Vagina (tissue), 2 donors: Measurements from ENCODE around the gene THTPA. TPM values are rescaled to one million over a fixed set of nuclear protein-coding genes. Genes with fewer than 3 reads are reported as not detected.
"Not testable (repeated sequence)": the region's sequence is repeated elsewhere in the genome, so short reads cannot be mapped to it uniquely, and the experiment has no call there.

Experiments
- DNase-seq, 2 donors: peaks; one replicate each; pipeline ENCODE4 v3.0.0-alpha.2; 2017; ENCODE audit errors: extremely low spot score in 2 of 2
- H3K27ac ChIP-seq: fragments of 200-600 bp; sonication (generic); one replicate; pipeline ENCODE4 v1.5.1; 2019
- H3K27me3 ChIP-seq: fragments of 200-600 bp; sonication (generic); one replicate; pipeline ENCODE4 v1.5.1; 2019
- H3K36me3 ChIP-seq, 2 donors: fragments of 200-600 bp; sonication (generic); one replicate each; pipeline ENCODE4 v1.5.1; 2017 to 2019
- H3K4me1 ChIP-seq: fragments of 200-600 bp; sonication (generic); one replicate; pipeline ENCODE4 v1.5.1; 2019
- H3K4me3 ChIP-seq, 2 donors: fragments of 200-600 bp; sonication (generic); 1 replicate in 1 of 2; 2 replicates in 1 of 2; pipeline ENCODE4 v1.5.1; 2016 to 2019
- H3K9me3 ChIP-seq: fragments of 200-600 bp; sonication (generic); one replicate; pipeline ENCODE4 v1.5.1; 2019
- CTCF ChIP-seq, 3 experiments: fragments of 450-650 bp in 2 of 3; fragments of 200-600 bp in 1 of 3; sonication (generic) in 1 of 3; IDR thresholded peaks; one replicate each; pipeline ENCODE4 v1.5.1; 2017 to 2019; ENCODE audit warnings: antibody characterized with exemption in 3 of 3, mild to moderate bottlenecking in 2 of 3, moderate library complexity in 2 of 3
- POLR2A ChIP-seq, 2 donors: fragments of 450-650 bp; IDR thresholded peaks; one replicate each; pipeline ENCODE4 v1.6.1; 2017; ENCODE audit warnings: antibody characterized with exemption in 2 of 2, mild to moderate bottlenecking in 2 of 2, moderate library complexity in 2 of 2
- POLR2AphosphoS5 ChIP-seq, 2 donors: sonication (generic); formaldehyde crosslinking; IDR thresholded peaks; one replicate each; pipeline ENCODE4 v1.9.0; 2017; ENCODE audit warnings: antibody characterized with exemption in 2 of 2, mild to moderate bottlenecking in 2 of 2, low read depth in 1 of 2; ENCODE audit not compliant: insufficient read depth in 1 of 2
- intact Hi-C: fragments of 100-400 bp; cut with DNase I; formaldehyde crosslinking; loops from one replicate; pipeline ENCODE4 v1.15.1; 2023
- total RNA-seq: library from RNA; depleted of rRNA; stranded (reverse); fragments of >200 nt; gene quantifications from one replicate; pipeline ENCODE4 v1.2.3, GENCODE V29; 2016

The THTPA gene
- total RNA-seq, 1 donor from 2014 or later, result 15.0 TPM

- DNase-seq, result no peak
- TF ChIP-seq POLR2A (IDR thresholded peaks at IDR 0.05) (no peak), POLR2AphosphoS5 (IDR thresholded peaks at IDR 0.05; ENCODE audit: insufficient read depth in 1 of 2, low read depth in 1 of 2) (no peak), CTCF (IDR thresholded peaks at IDR 0.05) (no peak)
- H3K4me3 ChIP-seq, result no peak overlapping the region
- no peaks in the 10 kb centered on the region for H3K27me3 ChIP-seq
- no peaks in the 10 kb centered on the region for H3K36me3 ChIP-seq
- H3K9me3 ChIP-seq, result no peaks in the 10 kb centered on the region
- intact Hi-C loops, result no loop called here
- H3K27ac ChIP-seq, result no peak overlapping the region
- no peaks in the 10 kb centered on the region for H3K4me1 ChIP-seq
Measured at GRCh38 chr14:23605931-23606585, 50.0 kb downstream of the THTPA start.

- no peaks in the 10 kb centered on the region for H3K4me1 ChIP-seq
- no peak overlapping the region for H3K4me3 ChIP-seq
- no peaks in the 10 kb centered on the region for H3K27me3 ChIP-seq
- no peak for TF ChIP-seq POLR2AphosphoS5 (IDR thresholded peaks at IDR 0.05; ENCODE audit: insufficient read depth in 1 of 2, low read depth in 1 of 2)
- no peak for TF ChIP-seq CTCF (IDR thresholded peaks at IDR 0.05)
- no peak for TF ChIP-seq POLR2A (IDR thresholded peaks at IDR 0.05)
- no peaks in the 10 kb centered on the region for H3K9me3 ChIP-seq
- intact Hi-C loops, result no loop called here
- no peak for DNase-seq
- no peaks in the 10 kb centered on the region for H3K36me3 ChIP-seq
- no peak overlapping the region for H3K27ac ChIP-seq
Measured at GRCh38 chr14:23608454-23608853, 52.4 kb downstream of the THTPA start.

- Histone ChIP-seq H3K36me3 (no peaks in the 10 kb centered on the region), H3K9me3 (no peaks in the 10 kb centered on the region), H3K27ac (no peak overlapping the region), H3K4me1 (no peaks in the 10 kb centered on the region), H3K27me3 (no peaks in the 10 kb centered on the region), H3K4me3 (no peak overlapping the region)
- no peak for TF ChIP-seq CTCF (IDR thresholded peaks at IDR 0.05)
- no peak for TF ChIP-seq POLR2A (IDR thresholded peaks at IDR 0.05)
- no peak for TF ChIP-seq POLR2AphosphoS5 (IDR thresholded peaks at IDR 0.05; ENCODE audit: insufficient read depth in 1 of 2, low read depth in 1 of 2)
- intact Hi-C loops, result no loop called here
- no peak for DNase-seq
Measured at GRCh38 chr14:23609001-23609400, 52.9 kb downstream of the THTPA start.

GRCh38 chr14:23609411-23610089 lies 53.5 kb downstream of the THTPA start:
- H3K27ac ChIP-seq, H3K9me3 ChIP-seq, intact Hi-C loops, H3K4me3 ChIP-seq, H3K36me3 ChIP-seq, H3K4me1 ChIP-seq, DNase-seq, H3K27me3 ChIP-seq: not testable (repeated sequence)

Other genes starting within 250 kb of the THTPA start
- 31.7 TPM for gene BCL2L2, start 249.4 kb upstream of the THTPA start, total RNA-seq
- 66.0 TPM for gene PABPN1, start 234.8 kb upstream of the THTPA start, total RNA-seq
- 37.8 TPM for gene SLC22A17, start 203.4 kb upstream of the THTPA start, total RNA-seq
- 32.4 TPM for gene EFS, start 191.1 kb upstream of the THTPA start, total RNA-seq
- gene IL25, start 183.5 kb upstream of the THTPA start, total RNA-seq, result not detected
- not detected for gene CMTM5, start 179.2 kb upstream of the THTPA start, total RNA-seq
- gene MYH6, start 148.0 kb upstream of the THTPA start, total RNA-seq, result not detected
- not detected for gene MYH7, start 120.6 kb upstream of the THTPA start, total RNA-seq
- 47.1 TPM for gene NGDN, start 86.6 kb upstream of the THTPA start, total RNA-seq
- 0.74 TPM for gene ZFHX2, start 4.5 kb upstream of the THTPA start, total RNA-seq
- 122 TPM for gene AP1G2, start 11.5 kb downstream of the THTPA start, total RNA-seq
- gene JPH4, start 22.5 kb downstream of the THTPA start, total RNA-seq, result 10.6 TPM
- gene DHRS2, start 80.1 kb downstream of the THTPA start, total RNA-seq, result 0.25 TPM